Fibroblast of skin of right quadriceps (primary cell): ENCODE measurements around the gene PDXDC1.
"Not testable (repeated sequence)": the region's sequence is repeated elsewhere in the genome, so short reads cannot be mapped to it uniquely, and the experiment has no call there.

Experiments
- DNase-seq: peaks from one replicate; pipeline ENCODE4 v3.0.0-alpha.2; 2013

Gene PDXDC1

GRCh38 chr16:15043344-15043743 is 68.5 kb downstream of the PDXDC1 start:
- DNase-seq = no peak

GRCh38 chr16:15044286-15044685 is 69.5 kb downstream of the PDXDC1 start:
- no peak for DNase-seq

DNA sequence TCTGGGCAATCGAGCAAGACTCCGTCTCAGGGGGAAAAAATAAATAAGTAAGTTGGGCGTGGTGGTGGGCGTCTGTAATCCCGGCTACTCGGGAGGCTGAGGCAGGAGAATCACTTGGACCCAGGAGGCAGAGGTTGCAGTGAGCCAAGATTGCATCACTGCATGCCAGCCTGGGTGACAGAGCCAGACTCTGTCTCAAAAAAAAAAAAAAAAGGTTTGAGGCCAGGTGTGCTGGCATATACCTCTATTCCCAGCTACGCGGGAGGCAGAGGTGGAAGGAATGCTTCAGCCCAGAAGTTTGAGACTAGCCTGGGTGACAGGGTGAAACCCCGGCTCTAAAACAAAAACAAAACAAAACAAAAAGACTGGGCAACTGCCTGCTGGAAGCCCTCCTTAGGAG is 70.4 kb downstream of the PDXDC1 start:
- not testable (repeated sequence) for DNase-seq

DNA sequence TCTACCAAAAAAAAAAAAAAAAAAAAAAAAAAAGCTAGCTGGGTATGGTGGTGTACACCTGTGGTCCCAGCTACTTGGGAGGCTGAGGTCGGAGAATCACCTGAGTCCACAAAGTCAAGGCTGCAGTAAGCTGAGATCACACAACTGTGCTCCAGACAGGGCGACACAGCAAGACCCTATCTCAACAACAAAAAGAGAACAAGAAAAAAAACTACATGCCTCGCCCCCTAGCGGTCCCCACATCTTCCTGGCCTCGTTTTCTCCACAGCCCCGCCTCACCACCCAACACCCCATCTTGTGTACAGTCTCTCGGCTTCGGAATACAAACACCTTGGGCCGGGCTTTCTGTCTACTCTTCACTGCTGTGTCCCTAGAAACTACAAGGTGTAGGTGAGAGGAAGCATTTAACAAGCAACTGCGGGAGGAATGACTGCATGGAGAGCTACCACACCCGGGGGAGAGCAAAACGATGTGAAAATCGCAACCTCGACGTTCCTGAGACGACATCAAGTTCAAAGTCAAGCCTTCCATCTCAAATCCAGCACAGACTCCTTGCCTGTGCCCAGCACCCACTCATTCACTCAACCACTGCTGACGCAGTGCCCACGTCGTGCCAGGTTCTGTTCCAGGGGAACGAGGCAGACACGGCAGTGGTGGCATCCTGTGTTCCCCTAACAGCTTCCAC is 72.0 kb downstream of the PDXDC1 start:
- no peak for DNase-seq

DNA sequence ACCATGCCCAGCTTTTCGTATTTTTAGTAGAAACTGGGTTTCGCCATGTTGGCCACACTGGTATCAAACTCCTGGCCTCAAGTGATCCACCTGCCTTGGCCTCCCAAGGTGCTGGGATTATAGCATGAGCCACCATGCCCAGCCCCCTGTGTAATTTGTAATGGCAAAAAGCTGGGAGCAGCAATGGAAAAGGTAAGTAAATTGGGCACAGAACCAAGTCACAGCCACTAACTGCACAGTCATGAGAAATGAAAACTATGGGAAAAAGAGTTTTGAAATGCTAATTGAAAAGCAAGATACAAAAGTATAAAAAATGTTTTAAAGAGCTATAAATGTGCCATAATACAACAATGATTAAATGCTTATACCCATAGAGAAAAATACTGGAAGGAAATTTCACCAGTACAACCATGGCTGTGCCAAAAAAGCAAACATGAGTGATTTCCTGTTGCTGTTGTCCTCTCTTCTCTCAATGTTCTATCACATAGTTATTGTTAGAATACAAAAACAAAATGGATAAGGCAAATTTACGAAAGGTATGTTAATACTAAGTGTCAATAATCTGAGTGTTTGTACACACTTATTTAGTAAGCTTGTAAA is 74.9 kb downstream of the PDXDC1 start:
- no peak for DNase-seq

DNA sequence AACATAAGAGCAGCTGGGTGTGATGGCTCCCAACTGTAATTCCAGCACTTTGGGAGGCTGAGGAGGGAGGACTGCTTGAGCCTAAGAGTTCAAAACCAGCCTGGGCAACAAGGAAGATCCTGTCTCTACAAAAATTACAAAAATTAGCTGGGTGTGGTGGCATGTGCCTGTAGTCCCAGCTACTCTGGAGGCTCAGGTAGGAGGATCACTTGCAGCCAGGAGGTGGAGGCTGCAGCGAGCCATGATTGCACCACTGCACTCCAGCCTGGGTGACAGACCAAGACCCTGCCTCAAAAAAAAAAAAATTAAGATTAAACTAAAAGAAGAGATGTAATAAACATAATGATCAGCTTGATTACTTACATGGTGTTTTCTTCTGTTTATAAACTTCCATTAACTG is 75.6 kb downstream of the PDXDC1 start:
- not testable (repeated sequence) for DNase-seq

DNA sequence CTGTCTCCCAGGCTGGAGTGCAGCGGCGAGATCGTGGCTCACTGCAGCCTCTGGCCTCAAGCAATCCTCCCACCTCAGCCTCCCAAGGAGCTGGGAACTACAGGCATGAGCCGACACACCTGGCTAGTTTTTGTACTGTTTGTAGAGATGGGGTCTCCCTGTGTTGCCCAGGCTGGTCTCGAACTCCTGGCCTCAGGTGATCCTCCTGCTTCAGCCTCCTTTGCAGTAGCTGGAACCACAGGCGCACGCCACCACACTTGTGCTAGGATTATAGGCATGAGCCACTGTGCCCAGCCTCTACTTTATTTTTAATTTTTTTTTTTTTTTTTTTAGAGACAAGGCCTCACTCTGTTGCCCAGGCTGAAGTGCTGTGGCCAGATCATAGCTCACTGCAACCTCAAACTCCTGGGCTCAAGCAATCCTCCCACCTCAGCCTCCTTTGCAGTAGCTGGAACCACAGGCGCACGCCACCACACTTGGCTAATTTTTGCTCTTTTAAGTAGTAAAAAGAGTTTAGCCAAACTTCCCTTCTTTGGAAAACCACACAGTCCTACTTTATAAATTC is 76.6 kb downstream of the PDXDC1 start:
- DNase-seq = no peak

GRCh38 chr16:15052747-15053476 is 78.1 kb downstream of the PDXDC1 start:
- no peak for DNase-seq

- no peak for DNase-seq
Measured at GRCh38 chr16:15053904-15054303, 79.1 kb downstream of the PDXDC1 start.

DNA sequence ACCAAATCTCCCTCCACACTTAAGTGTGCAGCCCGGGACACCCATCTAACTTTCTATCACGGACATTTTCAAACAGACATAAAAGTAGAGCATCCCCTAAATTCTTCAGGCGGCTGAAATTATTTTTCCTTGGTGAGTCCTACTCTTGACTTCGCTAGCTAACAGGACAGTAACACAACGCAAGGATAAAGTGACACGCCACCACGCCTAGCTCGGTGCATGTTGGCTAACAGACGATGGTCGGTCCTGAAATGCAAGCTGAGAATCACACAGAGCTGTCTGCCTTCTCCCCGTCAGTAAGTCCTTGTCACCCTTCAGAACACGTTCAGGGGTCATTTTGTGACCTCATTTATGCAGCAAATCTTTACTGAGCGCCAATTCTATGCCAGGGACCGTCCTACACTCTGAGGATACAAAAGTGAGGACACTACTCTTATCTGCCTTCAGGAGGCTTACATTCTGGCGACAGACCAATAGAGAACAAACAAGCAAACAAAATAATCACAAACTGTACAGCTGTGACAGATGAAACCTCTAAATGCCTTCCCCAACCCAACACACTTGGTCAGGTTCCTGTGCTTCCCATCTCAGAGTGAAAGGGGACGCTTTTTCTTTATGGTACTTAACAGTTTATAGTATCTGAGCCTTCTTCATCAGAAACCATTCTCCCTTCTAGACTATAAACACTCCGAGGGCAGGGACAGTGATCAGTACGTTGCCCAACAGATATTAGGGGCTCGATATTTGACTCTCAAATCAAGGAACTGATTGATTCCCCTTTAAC is 79.7 kb downstream of the PDXDC1 start:
- DNase-seq = no peak

DNA sequence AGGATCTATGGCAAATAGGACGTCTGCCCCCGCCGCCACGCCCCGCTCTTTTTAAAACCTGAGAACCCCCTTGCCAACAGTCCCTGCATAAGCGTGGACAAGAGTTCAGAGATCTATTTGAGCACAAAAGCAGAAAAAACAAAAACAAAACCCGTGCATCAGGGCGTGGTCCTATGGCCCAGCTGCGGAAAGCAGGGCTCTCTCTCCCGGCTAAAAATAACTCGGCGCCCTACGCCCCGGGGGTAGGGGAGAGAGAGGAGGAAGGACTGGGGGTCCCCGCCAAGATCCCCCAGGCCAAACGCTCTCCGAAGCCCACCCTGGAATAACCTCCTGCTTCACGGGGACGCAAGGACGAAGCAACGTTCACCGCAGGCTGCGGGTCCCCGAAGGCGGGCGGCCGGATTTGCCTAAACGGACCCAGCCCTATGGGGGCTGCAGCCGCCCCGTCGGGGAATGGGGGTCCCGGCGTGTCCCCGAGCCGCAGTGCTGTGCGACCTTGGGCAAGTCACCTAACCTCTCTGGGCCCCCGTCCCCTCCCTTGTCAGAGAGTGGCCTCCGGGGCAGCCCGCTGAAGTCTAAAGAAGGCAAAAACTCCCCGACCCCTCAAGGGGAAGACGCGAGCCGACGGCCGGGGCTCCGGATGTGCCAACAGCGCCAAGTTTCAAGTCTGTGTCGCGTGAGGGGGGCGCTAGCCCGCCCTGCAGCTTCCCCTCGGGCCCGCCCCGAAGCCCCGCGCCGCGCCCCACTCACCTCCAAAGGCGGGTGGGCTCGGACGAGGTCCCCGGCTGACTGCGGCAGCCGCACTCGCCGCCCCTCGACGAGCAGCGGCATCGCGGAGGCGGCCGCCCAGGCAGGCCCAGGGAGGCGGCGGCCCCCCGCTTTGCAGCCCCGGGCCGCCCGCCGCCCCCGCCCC is 80.6 kb downstream of the PDXDC1 start:
- no peak for DNase-seq

DNA sequence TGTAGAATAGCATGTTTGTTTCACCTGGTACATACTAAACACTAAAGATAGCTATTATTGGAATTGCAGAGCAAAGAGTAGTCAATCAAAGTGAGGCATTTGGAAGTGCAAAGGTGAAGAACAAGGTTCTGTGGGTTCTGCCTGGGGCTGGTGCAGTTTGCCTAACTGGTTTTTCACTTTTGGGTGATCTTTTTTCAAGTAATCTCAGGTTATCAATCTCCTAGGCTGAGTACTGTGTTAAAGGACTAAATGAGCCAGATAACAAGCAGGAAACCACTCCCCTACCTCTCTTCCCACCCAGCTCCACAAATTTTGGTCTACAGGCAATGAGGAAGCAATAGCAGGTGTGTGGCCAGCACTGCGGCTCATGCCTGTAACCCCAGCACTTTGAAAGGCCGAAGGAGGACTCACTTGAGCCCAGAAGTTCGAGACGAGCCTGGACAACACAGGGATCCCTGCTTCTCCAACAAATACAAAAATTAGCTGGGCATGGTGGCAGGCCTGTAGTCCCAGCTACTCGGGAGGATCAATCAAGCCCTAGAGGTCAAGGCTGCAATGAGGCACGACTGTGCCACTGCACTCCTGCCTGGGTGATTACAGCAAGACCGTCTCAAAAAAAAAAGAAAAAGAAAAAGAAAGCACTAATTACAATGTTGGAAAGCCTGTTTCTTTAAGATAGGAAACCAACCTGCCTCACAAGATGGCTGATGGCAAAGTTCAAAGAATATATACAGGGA is 83.0 kb downstream of the PDXDC1 start:
- DNase-seq = no peak

DNA sequence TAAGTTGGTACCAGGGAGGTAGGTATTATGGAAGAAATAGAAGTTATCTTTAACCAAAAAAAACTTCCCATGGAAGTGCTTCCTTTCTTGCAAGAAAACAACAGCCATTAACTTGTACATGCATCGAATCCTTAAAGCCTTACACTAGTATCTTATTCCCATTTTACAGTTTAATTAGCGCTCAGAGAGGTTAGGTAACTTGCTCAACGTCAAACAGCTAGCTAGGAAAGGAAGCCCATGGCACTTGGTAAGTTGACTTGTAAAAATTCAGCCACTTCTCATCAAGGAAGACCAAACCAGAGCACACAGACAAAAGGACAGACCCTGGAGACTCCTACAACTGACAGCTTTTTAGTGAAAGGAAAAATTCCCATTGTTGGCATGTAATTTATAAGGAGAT is 84.5 kb downstream of the PDXDC1 start:
- DNase-seq = no peak

DNA sequence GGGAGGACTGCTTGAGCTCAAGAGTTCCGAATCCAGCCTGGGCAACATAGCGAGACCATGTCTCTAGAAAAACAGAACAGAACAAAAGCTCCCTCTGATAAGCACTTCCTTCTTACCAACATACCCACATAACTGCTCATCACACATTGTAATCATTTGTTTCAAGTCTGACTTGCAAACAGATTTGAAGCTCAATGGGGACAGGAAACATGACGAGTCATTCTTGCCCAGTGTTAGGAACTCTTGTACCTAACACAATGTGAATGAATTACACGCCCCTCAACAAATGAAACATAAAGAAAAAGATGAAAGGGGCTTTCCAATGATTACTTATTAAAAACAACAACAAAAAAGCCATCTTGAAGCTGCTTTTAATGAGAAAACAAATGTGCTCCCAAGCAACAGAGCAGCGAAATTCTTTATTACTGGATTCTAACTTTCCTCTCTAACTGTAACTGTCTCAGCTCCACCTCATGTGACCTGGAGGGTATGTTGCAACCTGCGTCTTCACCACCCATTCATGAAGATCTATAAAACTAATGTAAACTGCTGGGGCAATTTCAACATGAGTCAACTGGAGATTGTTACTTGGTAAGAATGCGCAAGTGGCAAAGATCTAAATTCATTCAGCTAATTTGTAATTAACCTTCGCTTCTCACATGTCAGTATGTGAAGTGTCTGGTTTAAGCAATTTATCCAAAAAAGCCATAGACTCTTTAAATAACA is 87.4 kb downstream of the PDXDC1 start:
- DNase-seq = not testable (repeated sequence)

GRCh38 chr16:15065961-15066360 is 91.1 kb downstream of the PDXDC1 start:
- not testable (repeated sequence) for DNase-seq

DNA sequence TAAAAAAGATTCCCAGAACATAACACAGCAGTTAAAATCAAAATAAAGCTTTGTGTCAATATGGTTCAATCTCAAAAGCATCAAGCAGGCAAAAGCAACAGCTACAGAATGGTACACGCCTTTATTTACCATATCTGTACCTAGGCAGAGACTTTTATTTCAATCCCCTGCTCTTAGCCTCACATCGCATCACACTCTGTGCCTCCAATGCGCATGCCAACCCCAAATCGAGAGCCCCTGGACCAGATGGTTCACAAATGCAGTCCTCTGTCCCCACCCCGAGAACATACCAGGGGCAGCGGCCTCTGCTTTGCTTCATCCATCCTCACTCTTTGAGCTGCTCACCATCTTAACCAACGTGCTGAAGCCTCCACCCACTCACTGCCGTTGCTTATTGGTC is 91.9 kb downstream of the PDXDC1 start:
- DNase-seq = not testable (repeated sequence)

DNA sequence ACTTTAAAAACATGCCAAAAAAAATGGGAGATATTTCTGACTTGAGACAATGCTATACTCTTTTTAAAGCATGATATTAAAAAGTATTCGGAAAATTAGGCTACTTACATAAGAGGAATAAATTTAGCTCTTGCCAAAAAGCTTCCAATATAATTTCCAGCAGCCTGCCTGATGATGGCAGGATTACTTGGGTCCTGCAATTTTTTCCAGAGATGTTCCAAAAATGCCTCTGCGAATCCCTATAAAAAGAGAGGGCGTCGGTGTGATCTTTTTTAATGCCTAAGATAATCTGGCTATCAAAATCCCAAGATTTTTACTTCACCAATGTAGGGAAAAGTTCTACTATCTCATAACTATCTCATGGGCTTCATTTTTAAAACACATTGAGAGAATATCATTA is 96.2 kb downstream of the PDXDC1 start:
- DNase-seq = not testable (repeated sequence)

DNA sequence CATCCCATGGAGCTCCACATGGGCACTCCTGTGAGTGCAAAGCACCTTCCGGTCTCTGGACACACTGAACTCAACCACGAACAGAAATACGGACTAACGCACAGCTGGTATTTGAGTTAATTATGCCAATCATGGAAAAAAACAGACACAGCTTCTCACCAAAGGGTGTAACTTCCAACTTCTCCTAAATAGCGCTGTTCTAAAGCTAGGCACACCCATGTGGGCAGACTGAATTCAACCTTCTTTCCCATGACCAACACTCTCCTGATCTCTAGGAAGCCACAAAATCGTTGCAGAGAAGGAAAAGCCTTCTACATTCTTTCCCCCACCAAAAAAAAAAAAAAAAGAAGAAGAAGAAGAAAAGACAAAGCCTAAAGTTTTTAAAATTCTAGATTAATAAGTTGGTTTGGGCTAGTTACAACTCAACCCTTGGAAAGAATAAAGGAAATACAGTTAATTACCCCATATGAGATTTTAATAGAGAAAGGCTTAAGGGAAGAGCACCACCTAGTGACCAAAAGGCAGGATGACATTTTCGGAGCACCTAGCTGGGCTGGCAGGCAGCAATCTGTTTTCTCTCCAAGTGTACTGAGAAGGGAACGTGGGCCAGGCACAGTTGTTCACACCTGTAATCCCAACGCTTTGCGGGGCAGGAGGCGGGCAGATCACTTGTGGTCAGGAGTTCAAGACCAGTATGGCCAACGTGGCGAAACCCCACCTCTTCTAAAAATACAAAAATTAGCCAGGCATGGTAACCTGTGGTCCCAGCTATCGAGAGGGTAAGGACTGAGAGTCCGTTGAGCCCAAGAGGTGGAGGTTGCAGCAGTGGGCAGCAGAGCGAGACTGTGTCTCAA is 97.3 kb downstream of the PDXDC1 start:
- not testable (repeated sequence) for DNase-seq

DNA sequence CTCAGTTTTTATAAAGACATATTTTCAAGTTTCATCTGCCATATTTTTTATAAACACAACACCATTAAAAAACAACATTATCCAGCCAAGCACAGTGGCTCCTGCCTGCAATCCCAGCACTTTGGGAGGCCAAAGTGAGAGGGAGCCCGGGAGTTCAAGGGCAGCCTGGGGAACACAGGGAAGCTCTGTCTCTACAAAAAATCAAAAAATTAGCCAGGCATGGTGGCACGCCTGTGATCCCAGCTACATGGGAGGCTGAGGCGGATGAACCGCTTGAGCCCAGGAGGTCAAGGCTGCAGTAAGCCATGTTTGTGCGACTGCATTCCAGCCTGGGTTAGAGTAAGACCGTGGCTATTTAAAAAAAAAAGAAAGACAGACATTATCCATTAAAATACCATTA is 98.3 kb downstream of the PDXDC1 start:
- no peak for DNase-seq
